Activated T-cell treated with anti-CD3 and anti-CD28 coated beads, Interleukin-2, amount 50 U/mL, for 72 hours (primary cell): ENCODE measurements around the gene TMC4. TPM values are rescaled to one million over a fixed set of nuclear protein-coding genes. Genes with fewer than 3 reads are reported as not detected.

Source experiments
- ATAC-seq, 2 donors: fragments of 150-1000 bp; cut with Tn5 transposase; replicated peaks in 1 of 2; 2 replicates each; pipeline ENCODE4 v1.10.0; 2021; ENCODE audit warnings: moderate library complexity in 2 of 2, mild to moderate bottlenecking in 1 of 2
- DNase-seq, 2 donors: peaks; one replicate each; pipeline ENCODE4 v3.0.0; 2021 to 2022; ENCODE audit warnings: mixed read lengths in 1 of 2
- H3K27ac Mint-ChIP-seq: one replicate; pipeline ENCODE4 v1.8.0; 2022; ENCODE audit warnings: mild to moderate bottlenecking, moderate library complexity, mixed read lengths
- H3K27me3 Mint-ChIP-seq: one replicate; pipeline ENCODE4 v1.8.0; 2022; ENCODE audit warnings: low read depth, mixed read lengths
- H3K36me3 Mint-ChIP-seq, 2 donors: one replicate each; pipeline ENCODE4 v1.8.0; 2022; ENCODE audit warnings: mixed read lengths in 2 of 2, mild to moderate bottlenecking in 1 of 2; ENCODE audit not compliant: insufficient read depth in 2 of 2
- H3K4me1 Mint-ChIP-seq: one replicate; pipeline ENCODE4 v1.8.0; 2022; ENCODE audit warnings: low read depth, mixed read lengths
- H3K4me3 Mint-ChIP-seq, 2 donors: one replicate each; pipeline ENCODE4 v1.8.0; 2022; ENCODE audit warnings: mild to moderate bottlenecking in 2 of 2, mixed read lengths in 2 of 2, moderate library complexity in 2 of 2
- H3K9me3 Mint-ChIP-seq, 2 donors: one replicate each; pipeline ENCODE4 v1.8.0; 2022; ENCODE audit warnings: mixed read lengths in 2 of 2
- total RNA-seq, 2 donors: library from RNA; stranded (reverse); gene quantifications; one replicate each; pipeline ENCODE4 v1.2.3, GENCODE V29; 2022

TMC4 gene
- total RNA-seq, 2 donors from 2014 or later, result 0.24 to 0.63 TPM

- no peak overlapping the region for H3K4me3 Mint-ChIP-seq
- H3K27ac Mint-ChIP-seq, result no peak overlapping the region
- DNase-seq, result no peak
- peaks cover 0 to 5% of the 10 kb centered on the region in 2 donors for H3K36me3 Mint-ChIP-seq
- no peaks in the 10 kb centered on the region for H3K9me3 Mint-ChIP-seq
- H3K4me1 Mint-ChIP-seq, result no peaks in the 10 kb centered on the region
- ATAC-seq, result no peak
- H3K27me3 Mint-ChIP-seq, result no peaks in the 10 kb centered on the region
These were observed 49.3 kb downstream of the TMC4 start for GRCh38 chr19:54123682-54124081.

- Mint-ChIP-seq H3K27me3 (no peaks in the 10 kb centered on the region), H3K9me3 (no peaks in the 10 kb centered on the region), H3K4me3 (no peak overlapping the region), H3K27ac (no peak overlapping the region), H3K4me1 (peaks cover 12% of the 10 kb centered on the region), H3K36me3 (peaks cover 0 to 3% of the 10 kb centered on the region in 2 donors)
- DNase-seq (no peak), ATAC-seq (no peak)
These were observed 51.7 kb downstream of the TMC4 start for GRCh38 chr19:54121259-54121658.

GRCh38 chr19:54115109-54116063 lies 57.6 kb downstream of the TMC4 start, which contains the start of the genes PRPF31 and TFPT:
Gene PRPF31 (plus strand): TSS chr19:54115754. CDS start chr19:54118279, 2,525 bp downstream.
Gene TFPT (minus strand): TSS chr19:54115657. CDS start chr19:54115269, 388 bp downstream.
- H3K4me1 Mint-ChIP-seq, result peaks cover 41% of the 10 kb centered on the region
- DNase-seq (peak; percentile 92 to 95), ATAC-seq (peak; percentile 92 to 96)
- no peaks in the 10 kb centered on the region for H3K27me3 Mint-ChIP-seq
- H3K27ac Mint-ChIP-seq, result peak within 1 kb of the TSS; percentile 81
- no peaks in the 10 kb centered on the region for H3K9me3 Mint-ChIP-seq
- H3K4me3 Mint-ChIP-seq, result peak within 1 kb of the TSS; percentile 85 to 97
- peaks cover 6 to 10% of the 10 kb centered on the region in 2 donors for H3K36me3 Mint-ChIP-seq

GRCh38 chr19:54114340-54115108 lies 58.4 kb downstream of the TMC4 start:
- Mint-ChIP-seq H3K9me3 (no peaks in the 10 kb centered on the region), H3K4me3 (peak overlapping the region; percentile 85 to 97), H3K4me1 (peaks cover 41% of the 10 kb centered on the region), H3K27ac (peak overlapping the region; percentile 81), H3K36me3 (peaks cover 6 to 11% of the 10 kb centered on the region in 2 donors), H3K27me3 (no peaks in the 10 kb centered on the region)
- ATAC-seq (peak; percentile 24 to 48), DNase-seq (peak; percentile 50 to 57)

Other genes starting within 250 kb of the TMC4 start
- under 1 TPM in 1 of 2 donors, not detected in 1; 0.02 TPM for gene CACNG8, start 210.2 kb downstream of the TMC4 start, total RNA-seq
- gene CACNG6, start 181.5 kb downstream of the TMC4 start, total RNA-seq, result not detected
- not detected for gene VSTM1, start 109.3 kb downstream of the TMC4 start, total RNA-seq
- not detected for gene TARM1, start 91.8 kb downstream of the TMC4 start, total RNA-seq
- gene OSCAR, start 72.4 kb downstream of the TMC4 start, total RNA-seq, result 1 to 10 TPM; 1.1 to 2.3 TPM
- 10 to 100 TPM; 40.6 to 52.6 TPM for gene NDUFA3, start 70.3 kb downstream of the TMC4 start, total RNA-seq
- gene TFPT, start 57.5 kb downstream of the TMC4 start, total RNA-seq, result 10 to 100 TPM; 36.0 to 38.8 TPM
- gene PRPF31, start 57.4 kb downstream of the TMC4 start, total RNA-seq, result 10 to 100 TPM; 55.0 to 55.6 TPM
- 100 to 1,000 TPM in 1 of 2 donors, 10 to 100 TPM in 1; 84.5 to 107 TPM for gene CNOT3, start 35.4 kb downstream of the TMC4 start, total RNA-seq
- 1 to 10 TPM; 2.9 to 3.7 TPM for gene LENG1, start 13.4 kb downstream of the TMC4 start, total RNA-seq
- 10 to 100 TPM; 60.3 to 71.0 TPM for gene MBOAT7, start 16.4 kb upstream of the TMC4 start, total RNA-seq
- gene TSEN34, start 18.1 kb upstream of the TMC4 start, total RNA-seq, result 10 to 100 TPM; 11.0 to 17.5 TPM
- 1,000 to 10,000 TPM; 1,618 to 1,817 TPM for gene RPS9, start 27.7 kb upstream of the TMC4 start, total RNA-seq
- gene LILRB3, start 49.8 kb upstream of the TMC4 start, total RNA-seq, result 1 to 10 TPM in 1 of 2 donors, under 1 TPM in 1; 0.31 to 1.2 TPM
- not detected for gene LILRA6, start 69.6 kb upstream of the TMC4 start, total RNA-seq
- under 1 TPM in 1 of 2 donors, not detected in 1; 0.12 TPM for gene LILRB5, start 84.1 kb upstream of the TMC4 start, total RNA-seq
- gene LILRB2, start 108.0 kb upstream of the TMC4 start, total RNA-seq, result not detected
- gene LILRA5, start 140.0 kb upstream of the TMC4 start, total RNA-seq, result not detected
- not detected for gene LILRA4, start 166.0 kb upstream of the TMC4 start, total RNA-seq
- 1 to 10 TPM; 3.5 to 8.3 TPM for gene LAIR1, start 191.8 kb upstream of the TMC4 start, total RNA-seq
- under 1 TPM; 0.32 to 0.41 TPM for gene TTYH1, start 242.3 kb upstream of the TMC4 start, total RNA-seq